ENCODE results near the gene GOLGA8K. TPM values are rescaled to one million over a fixed set of nuclear protein-coding genes. Genes with fewer than 3 reads are reported as not detected.
"Not testable (repeated sequence)": the region's sequence is repeated elsewhere in the genome, so short reads cannot be mapped to it uniquely, and the experiment has no call there.

GOLGA8K gene
- total RNA-seq, 1 experiment from 2014 or later: 0.87 TPM

DNA sequence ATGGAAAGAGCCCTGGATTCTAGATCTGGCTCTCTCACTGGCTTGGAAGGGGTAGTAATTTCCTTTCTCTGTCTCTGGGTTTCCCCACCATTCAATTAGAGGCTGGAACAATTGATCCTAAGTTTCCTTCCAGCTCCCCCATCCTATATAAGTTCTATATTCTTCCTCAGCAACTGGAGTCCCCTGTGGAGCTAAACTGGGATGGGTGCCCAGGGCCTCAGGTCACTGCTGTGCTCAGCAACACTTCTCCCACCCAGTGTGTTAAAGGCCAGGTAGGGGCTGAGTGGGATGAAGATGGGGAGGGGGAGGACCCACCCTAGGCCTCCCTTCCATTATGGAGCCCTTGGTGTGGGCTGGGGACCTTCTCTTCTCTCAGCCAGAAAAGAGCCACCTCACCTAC lies 46.2 kb downstream of the GOLGA8K start:
- DNase-seq (ENCODE audit: extremely low read depth, low read depth): not testable (repeated sequence)

DNA sequence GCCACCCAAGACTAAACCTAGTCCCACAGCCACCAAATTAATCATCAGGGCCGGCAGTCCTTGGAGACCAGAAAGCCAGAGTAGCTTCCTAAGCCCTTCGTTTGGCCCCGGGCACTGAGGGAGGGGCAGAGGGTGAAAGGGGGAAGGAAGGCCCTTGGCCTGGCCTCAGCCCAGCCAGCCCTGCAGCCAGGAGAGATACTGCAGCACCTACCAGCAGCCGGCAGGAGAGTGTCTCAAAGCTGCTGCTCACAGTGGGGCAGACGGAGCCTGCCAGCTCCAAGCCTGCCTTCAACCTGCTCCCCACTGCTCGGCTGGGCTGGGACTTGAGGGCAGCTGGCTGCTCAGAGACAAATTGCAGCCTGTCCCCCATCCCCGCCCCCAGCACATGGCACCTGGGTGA lies 50.3 kb downstream of the GOLGA8K start:
- not testable (repeated sequence) for DNase-seq (ENCODE audit: extremely low read depth, low read depth)

DNA sequence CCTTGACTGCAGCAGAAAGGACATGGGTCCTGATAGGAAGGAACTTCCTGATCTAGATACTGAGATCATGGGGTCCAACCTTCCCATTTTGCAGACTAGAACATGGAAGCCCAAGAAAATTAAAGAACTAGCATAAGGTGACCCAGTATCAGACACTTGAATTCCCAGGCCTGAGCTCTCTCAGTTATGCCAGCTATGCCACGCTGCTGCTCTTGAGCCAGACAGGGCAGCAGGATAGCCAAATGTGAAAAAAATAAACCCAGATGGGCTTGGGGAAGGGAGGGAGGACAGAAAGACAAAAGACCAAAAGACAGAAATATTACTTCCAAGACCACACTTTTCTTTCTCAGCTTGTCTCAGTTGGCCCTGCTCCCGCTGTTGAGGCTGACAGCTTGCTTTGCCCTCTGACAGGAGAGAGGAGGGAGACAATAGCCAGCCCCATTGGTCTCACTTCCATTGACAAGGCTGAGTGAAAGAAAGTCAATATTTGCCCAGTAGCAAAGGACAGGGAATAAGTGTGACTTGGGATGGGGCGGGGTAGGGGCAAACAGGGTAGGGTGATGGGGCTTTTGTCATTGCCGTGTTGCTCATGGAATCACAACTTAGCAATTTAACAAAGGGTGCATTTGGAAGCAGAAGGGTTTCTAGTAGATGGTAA lies 52.4 kb downstream of the GOLGA8K start:
- DNase-seq (ENCODE audit: extremely low read depth, low read depth): not testable (repeated sequence)

DNA sequence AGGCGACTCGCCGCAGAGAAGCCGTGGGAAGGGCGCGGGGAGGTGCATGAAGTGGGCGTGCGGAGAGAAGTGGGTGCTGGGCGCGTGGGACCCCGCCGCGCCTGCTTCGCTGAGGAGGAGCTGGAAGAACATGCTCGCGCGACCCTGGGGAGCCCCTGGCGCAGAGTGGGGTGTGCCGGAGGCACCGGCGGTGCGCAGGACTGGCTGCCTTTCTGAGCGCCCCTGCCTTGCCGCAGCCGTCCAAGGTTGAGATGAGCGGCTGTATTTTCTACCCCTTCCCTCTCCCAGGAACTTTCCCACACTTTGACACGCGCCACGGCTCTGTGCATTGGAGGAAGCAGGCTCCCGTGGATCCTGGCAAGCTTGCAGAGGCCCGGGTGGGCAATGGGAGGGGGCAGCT lies 56.1 kb downstream of the GOLGA8K start:
- not testable (repeated sequence) for DNase-seq (ENCODE audit: extremely low read depth, low read depth)

DNA sequence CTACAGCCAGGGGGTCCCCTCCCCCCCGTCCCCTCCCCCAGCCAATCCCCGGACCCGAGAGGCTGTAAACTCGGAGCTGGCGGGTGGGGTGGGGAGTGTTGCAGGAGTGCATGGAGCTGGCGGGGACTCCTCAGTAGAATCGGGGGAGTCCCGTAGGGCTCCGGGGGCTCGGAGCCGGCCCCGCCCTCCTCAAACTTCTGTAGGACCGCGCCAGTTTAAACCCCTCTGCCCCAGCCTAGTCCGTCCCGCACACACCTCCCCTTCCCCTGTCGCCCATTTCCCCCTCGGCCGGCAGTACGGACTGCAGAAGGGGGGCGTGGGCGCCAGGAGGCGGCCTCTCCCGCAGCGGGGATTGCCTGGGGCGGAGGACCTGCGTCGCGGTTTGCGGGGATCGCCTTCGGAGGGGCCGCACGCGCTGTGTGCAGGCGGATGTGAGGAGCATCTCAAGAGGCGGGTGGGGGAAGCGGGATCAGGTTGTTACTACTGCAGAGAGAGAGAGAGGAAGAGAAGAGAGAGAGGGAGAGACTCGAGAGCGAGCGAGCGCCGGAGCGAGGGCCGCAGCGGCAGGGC lies 57.0 kb downstream of the GOLGA8K start:
- not testable (repeated sequence) for DNase-seq (ENCODE audit: extremely low read depth, low read depth)

DNA sequence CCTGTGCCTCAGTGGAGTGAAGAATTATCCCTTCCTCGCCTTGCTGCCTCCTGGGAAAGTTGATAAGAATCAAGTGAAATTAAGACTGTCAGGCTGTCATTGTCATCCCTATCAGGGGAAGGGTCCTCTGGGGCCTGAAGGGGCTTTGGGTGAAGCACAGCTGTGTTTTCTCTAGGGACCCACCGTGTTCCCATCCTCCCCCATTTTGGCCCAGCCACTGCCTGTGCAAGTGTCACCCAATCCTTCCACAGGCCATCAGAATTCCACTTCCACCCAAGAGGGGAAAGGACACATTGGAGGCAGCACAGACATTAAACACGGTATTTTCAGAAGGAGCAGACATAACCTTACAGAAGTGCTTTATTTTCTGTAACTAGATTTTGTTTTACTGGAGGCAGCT lies 59.2 kb downstream of the GOLGA8K start:
- not testable (repeated sequence) for DNase-seq (ENCODE audit: extremely low read depth, low read depth)

Small RNA genes within 50 kb of the gene (small RNA-seq; reads per million reads assigned to genes)
- gene RF00096 (0 to 0.17 reads per million in 2 experiments), gene RN7SL185P (0 reads per million in 2 experiments), gene RN7SL539P (0 reads per million in 2 experiments)

Other genes with a start within 250 kb of the GOLGA8K start
- not detected in 2 replicates for gene GOLGA8O, start 52.3 kb upstream of the GOLGA8K start, total RNA-seq (2014; rRNA removed; shearing (Covaris generic))
- gene GOLGA8N, start 190.2 kb upstream of the GOLGA8K start, total RNA-seq (2014; rRNA removed; shearing (Covaris generic)): 2.7 and 4.0 TPM in 2 replicates
- 49.6 and 49.9 TPM in 2 replicates for gene ARHGAP11A, start 212.2 kb upstream of the GOLGA8K start, total RNA-seq (2014; rRNA removed; shearing (Covaris generic))
- gene SCG5, start 238.4 kb upstream of the GOLGA8K start, total RNA-seq (2014; rRNA removed; shearing (Covaris generic)): 0.52 TPM in 1 of 2 replicates, not detected in the other